ENCODE data around the gene OSR1. TPM values are rescaled to one million over a fixed set of nuclear protein-coding genes. Genes with fewer than 3 reads are reported as not detected.

The OSR1 gene
- total RNA-seq, 2 experiments from 2014 or later: not detected

DNA sequence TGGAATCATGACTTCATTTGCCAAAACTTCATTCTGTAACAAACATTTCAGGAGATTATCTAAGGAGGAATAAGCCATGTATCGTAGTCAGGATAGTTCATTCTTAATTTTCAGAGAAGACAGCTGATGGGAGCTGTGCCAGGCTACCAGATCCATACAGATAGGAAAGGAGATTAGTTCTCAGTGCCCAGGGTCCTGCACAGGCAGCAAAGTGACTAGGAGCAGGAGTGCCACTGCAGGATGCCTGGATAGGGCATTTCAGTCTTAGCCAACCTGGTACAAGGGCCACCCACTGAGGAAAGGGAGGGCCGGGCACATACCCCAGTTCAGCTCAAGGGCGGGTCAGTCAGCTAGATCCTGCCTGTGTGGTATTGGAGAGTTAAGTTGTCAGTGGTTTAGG, 6.7 kb upstream of the OSR1 start:
- Histone ChIP-seq H3K9me2 (ENCODE audit: insufficient read depth, low read length) (no peaks in the 10 kb centered on the region), H3K9me3 (ENCODE audit: low read length) (no peaks in the 10 kb centered on the region), H3K79me2 (ENCODE audit: insufficient read depth, low read depth, low read length) (no peaks in the 10 kb centered on the region), H3K36me3 (ENCODE audit: insufficient read depth, low read length) (no peaks in the 10 kb centered on the region), H2AFZ (ENCODE audit: low read length) (no peak overlapping the region), H3K4me1 (ENCODE audit: insufficient read depth, low read length, poor library complexity, severe bottlenecking) (no peaks in the 10 kb centered on the region), H3K27ac (ENCODE audit: low read depth, low read length, poor library complexity, severe bottlenecking) (no peak overlapping the region), H3K4me3 (ENCODE audit: low read depth, low read length, poor library complexity, severe bottlenecking) (no peak overlapping the region), H3K4me2 (ENCODE audit: low read length) (no peak overlapping the region), H4K20me1 (ENCODE audit: insufficient read depth, low read length) (no peaks in the 10 kb centered on the region)
- ChIA-PET POLR2A (no interaction called here), CTCF (ENCODE audit: unreplicated experiment) (no interaction called here)
- TF ChIP-seq EZH2phosphoT487 (IDR thresholded peaks at IDR 0.05; ENCODE audit: borderline replicate concordance, low read depth, low read length): no peak
- TF ChIP-seq, protein P1, sequence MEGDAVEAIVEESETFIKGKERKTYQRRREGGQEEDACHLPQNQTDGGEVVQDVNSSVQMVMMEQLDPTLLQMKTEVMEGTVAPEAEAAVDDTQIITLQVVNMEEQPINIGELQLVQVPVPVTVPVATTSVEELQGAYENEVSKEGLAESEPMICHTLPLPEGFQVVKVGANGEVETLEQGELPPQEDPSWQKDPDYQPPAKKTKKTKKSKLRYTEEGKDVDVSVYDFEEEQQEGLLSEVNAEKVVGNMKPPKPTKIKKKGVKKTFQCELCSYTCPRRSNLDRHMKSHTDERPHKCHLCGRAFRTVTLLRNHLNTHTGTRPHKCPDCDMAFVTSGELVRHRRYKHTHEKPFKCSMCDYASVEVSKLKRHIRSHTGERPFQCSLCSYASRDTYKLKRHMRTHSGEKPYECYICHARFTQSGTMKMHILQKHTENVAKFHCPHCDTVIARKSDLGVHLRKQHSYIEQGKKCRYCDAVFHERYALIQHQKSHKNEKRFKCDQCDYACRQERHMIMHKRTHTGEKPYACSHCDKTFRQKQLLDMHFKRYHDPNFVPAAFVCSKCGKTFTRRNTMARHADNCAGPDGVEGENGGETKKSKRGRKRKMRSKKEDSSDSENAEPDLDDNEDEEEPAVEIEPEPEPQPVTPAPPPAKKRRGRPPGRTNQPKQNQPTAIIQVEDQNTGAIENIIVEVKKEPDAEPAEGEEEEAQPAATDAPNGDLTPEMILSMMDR (conservative IDR thresholded peaks at IDR 0.05; ENCODE audit: low read length): no peak
- intact Hi-C loops (cut with micrococcal nuclease; ENCODE audit: unreplicated experiment): no loop called here
- no peak for DNase-seq (ENCODE audit: low spot score)
- BruUV-seq (replicated peaks): no TSS peak

DNA sequence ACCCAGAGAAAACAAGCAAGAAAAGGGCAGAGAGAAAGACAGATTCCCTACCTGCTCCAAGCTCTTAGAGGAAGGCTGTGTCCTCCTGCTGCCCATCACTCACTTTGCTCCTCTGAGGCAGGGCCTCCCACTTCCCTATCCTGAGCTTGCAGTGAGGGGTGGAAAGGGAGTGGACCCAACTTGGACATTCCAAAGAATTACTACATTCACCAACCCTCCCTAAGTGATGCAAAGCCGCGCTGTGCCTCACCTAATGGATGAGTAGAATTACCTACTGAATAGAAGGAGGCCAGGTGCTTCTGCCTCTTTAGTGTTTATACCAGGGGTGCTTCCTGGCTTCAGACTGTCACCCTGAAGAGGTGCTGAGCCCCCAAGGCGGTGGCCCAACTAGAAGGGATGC, 5.6 kb upstream of the OSR1 start:
- Histone ChIP-seq H3K9me3 (ENCODE audit: low read length) (no peaks in the 10 kb centered on the region), H3K9me2 (ENCODE audit: insufficient read depth, low read length) (no peaks in the 10 kb centered on the region), H2AFZ (ENCODE audit: low read length) (no peak overlapping the region), H3K36me3 (ENCODE audit: insufficient read depth, low read length) (no peaks in the 10 kb centered on the region), H3K4me1 (ENCODE audit: insufficient read depth, low read length, poor library complexity, severe bottlenecking) (no peaks in the 10 kb centered on the region), H4K20me1 (ENCODE audit: insufficient read depth, low read length) (no peaks in the 10 kb centered on the region), H3K4me2 (ENCODE audit: low read length) (no peak overlapping the region), H3K27ac (ENCODE audit: low read depth, low read length, poor library complexity, severe bottlenecking) (no peak overlapping the region), H3K79me2 (ENCODE audit: insufficient read depth, low read depth, low read length) (no peaks in the 10 kb centered on the region), H3K4me3 (ENCODE audit: low read depth, low read length, poor library complexity, severe bottlenecking) (no peak overlapping the region)
- intact Hi-C loops (cut with micrococcal nuclease; ENCODE audit: unreplicated experiment): loop anchor here (5.0 kb wide), 2 partner anchors 482 to 498 kb away; no protein-coding TSS in a partner anchor
- TF ChIP-seq, protein P1 (conservative IDR thresholded peaks at IDR 0.05; ENCODE audit: low read length): no peak
- TF ChIP-seq EZH2phosphoT487 (IDR thresholded peaks at IDR 0.05; ENCODE audit: borderline replicate concordance, low read depth, low read length): no peak
- ChIA-PET POLR2A (no interaction called here), CTCF (ENCODE audit: unreplicated experiment) (no interaction called here)
- DNase-seq (ENCODE audit: low spot score): no peak
- no TSS peak for BruUV-seq (replicated peaks)

DNA sequence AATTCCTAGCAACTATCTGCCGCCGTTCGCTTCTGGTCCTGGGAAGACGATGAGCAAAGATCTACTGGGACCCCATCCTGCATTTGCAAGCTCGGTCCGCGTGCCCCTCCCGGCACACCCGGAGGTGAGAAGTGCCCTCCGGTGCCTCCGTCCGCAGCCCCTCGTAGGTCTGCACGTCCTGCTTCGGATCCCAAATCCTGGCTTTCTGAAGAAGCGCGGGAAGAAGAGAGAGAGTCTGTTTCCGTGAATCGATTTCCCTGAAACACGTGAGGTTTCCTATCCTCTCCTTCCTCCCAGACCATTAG, 5.0 kb upstream of the OSR1 start:
- Histone ChIP-seq H3K4me3 (ENCODE audit: low read depth, low read length, poor library complexity, severe bottlenecking) (no peak overlapping the region), H3K36me3 (ENCODE audit: insufficient read depth, low read length) (no peaks in the 10 kb centered on the region), H3K4me1 (ENCODE audit: insufficient read depth, low read length, poor library complexity, severe bottlenecking) (no peaks in the 10 kb centered on the region), H4K20me1 (ENCODE audit: insufficient read depth, low read length) (no peaks in the 10 kb centered on the region), H3K9me2 (ENCODE audit: insufficient read depth, low read length) (no peaks in the 10 kb centered on the region), H3K9me3 (ENCODE audit: low read length) (no peaks in the 10 kb centered on the region), H2AFZ (ENCODE audit: low read length) (no peak overlapping the region), H3K4me2 (ENCODE audit: low read length) (no peak overlapping the region), H3K79me2 (ENCODE audit: insufficient read depth, low read depth, low read length) (no peaks in the 10 kb centered on the region), H3K27ac (ENCODE audit: low read depth, low read length, poor library complexity, severe bottlenecking) (no peak overlapping the region)
- intact Hi-C loops (cut with micrococcal nuclease; ENCODE audit: unreplicated experiment): loop anchor here (1.0 to 5.0 kb wide), 4 partner anchors 481 to 843 kb away; no protein-coding TSS in a partner anchor
- ChIA-PET CTCF (ENCODE audit: unreplicated experiment) (no interaction called here), POLR2A (no interaction called here)
- no peak for TF ChIP-seq EZH2phosphoT487 (IDR thresholded peaks at IDR 0.05; ENCODE audit: borderline replicate concordance, low read depth, low read length)
- TF ChIP-seq, protein P1 (conservative IDR thresholded peaks at IDR 0.05; ENCODE audit: low read length): no peak
- no TSS peak for BruUV-seq (replicated peaks)
- no peak for DNase-seq (ENCODE audit: low spot score)
